Right forelimb (tissue), 1 donor: Measurements from ENCODE around the gene RTN1.

ENCODE experiments used
- DNase-seq: peaks from one replicate; pipeline ENCODE4 v3.0.0-alpha.2; 2018

Gene RTN1

GRCh38 chr14:59622631-59623030, 247.9 kb downstream of the RTN1 start:
- DNase-seq, result no peak

GRCh38 chr14:59619061-59619460, 251.5 kb downstream of the RTN1 start:
- no peak for DNase-seq

- no peak for DNase-seq
Observed at GRCh38 chr14:59601056-59601455, 269.5 kb downstream of the RTN1 start.

GRCh38 chr14:59600211-59600945, 270.2 kb downstream of the RTN1 start:
- DNase-seq, result no peak

GRCh38 chr14:59595071-59595470, 275.5 kb downstream of the RTN1 start:
- no peak for DNase-seq

GRCh38 chr14:59591641-59592370, 278.8 kb downstream of the RTN1 start:
- no peak for DNase-seq

GRCh38 chr14:59588101-59588500, 282.5 kb downstream of the RTN1 start:
- DNase-seq, result no peak

- DNase-seq, result no peak
Observed at GRCh38 chr14:59585891-59586554, 284.6 kb downstream of the RTN1 start.

- no peak for DNase-seq
Observed at GRCh38 chr14:59583755-59584154, 286.8 kb downstream of the RTN1 start.

- no peak for DNase-seq
Observed at GRCh38 chr14:59582845-59583509, 287.6 kb downstream of the RTN1 start.

GRCh38 chr14:59582161-59582560, 288.4 kb downstream of the RTN1 start:
- no peak for DNase-seq

- DNase-seq, result no peak
Observed at GRCh38 chr14:59580911-59581310, 289.7 kb downstream of the RTN1 start.

GRCh38 chr14:59576332-59577294, 294.0 kb downstream of the RTN1 start, which contains the start of gene CCDC175:
Gene CCDC175 (minus strand): TSS chr14:59576812. CDS start chr14:59576775, 37 bp downstream.
- peak; percentile 74 for DNase-seq

- no peak for DNase-seq
Observed at GRCh38 chr14:59570122-59570521, 300.5 kb downstream of the RTN1 start.

GRCh38 chr14:59566725-59567124, 303.9 kb downstream of the RTN1 start:
- DNase-seq, result no peak

GRCh38 chr14:59566296-59566695, 304.3 kb downstream of the RTN1 start:
- DNase-seq, result no peak

GRCh38 chr14:59565087-59565486, 305.5 kb downstream of the RTN1 start:
- no peak for DNase-seq

GRCh38 chr14:59564366-59564765, 306.2 kb downstream of the RTN1 start:
- DNase-seq, result no peak

- DNase-seq, result no peak
Observed at GRCh38 chr14:59547310-59547709, 323.3 kb downstream of the RTN1 start.
